HepG2 (cell line): ENCODE data around the gene PSRC1. TPM values are rescaled to one million over a fixed set of nuclear protein-coding genes. Genes with fewer than 3 reads are reported as not detected.

Source experiments
- ATF7 ChIP-seq, 2 experiments: fragments of 450-650 bp in 1 of 2; sonication (generic) in 1 of 2; formaldehyde crosslinking in 1 of 2; IDR thresholded peaks; 2 replicates each; pipeline versions ENCODE4 v1.4.0 to v1.6.1; 2016 to 2020; ENCODE audit warnings: antibody characterized with exemption in 1 of 2, mild to moderate bottlenecking in 1 of 2, missing genetic modification reagents in 1 of 2
- CHCHD3 ChIP-seq: sonication (generic); formaldehyde crosslinking; IDR thresholded peaks from 2 replicates; pipeline ENCODE4 v1.8.0; 2022; ENCODE audit warnings: mild to moderate bottlenecking, missing genetic modification reagents, moderate library complexity
- KDM5A ChIP-seq: fragments of 200-600 bp; sonication (generic); IDR thresholded peaks from 2 replicates; pipeline ENCODE4 v1.7.0; 2018; ENCODE audit warnings: antibody characterized with exemption, mild to moderate bottlenecking, low read length, borderline replicate concordance
- MTA3 ChIP-seq: sonication (generic); formaldehyde crosslinking; IDR thresholded peaks from 2 replicates; pipeline ENCODE4 v1.4.0; 2020; ENCODE audit warnings: missing genetic modification reagents
- POLR2A ChIP-seq, 2 experiments: IDR thresholded peaks; 2 replicates each; pipeline ENCODE4 v1.6.1; 2011; ENCODE audit warnings: low read depth in 2 of 2, low read length in 2 of 2, mild to moderate bottlenecking in 1 of 2, moderate library complexity in 1 of 2; ENCODE audit not compliant: insufficient read depth in 1 of 2
- RXRA ChIP-seq: sonication (generic); formaldehyde crosslinking; IDR thresholded peaks from 2 replicates; pipeline ENCODE4 v1.5.1; 2020; ENCODE audit warnings: missing genetic modification reagents
- ZNF431 ChIP-seq: sonication (generic); formaldehyde crosslinking; IDR thresholded peaks from 2 replicates; pipeline ENCODE4 v1.9.0; 2022; ENCODE audit warnings: missing genetic modification reagents, low read depth, mild to moderate bottlenecking, borderline replicate concordance
- ZNF607 ChIP-seq: sonication (generic); formaldehyde crosslinking; IDR thresholded peaks from 2 replicates; pipeline ENCODE4 v1.5.1; 2020; ENCODE audit warnings: missing genetic modification reagents, mild to moderate bottlenecking, borderline replicate concordance
- ZNF678 ChIP-seq: sonication (generic); formaldehyde crosslinking; IDR thresholded peaks from 2 replicates; pipeline ENCODE4 v1.4.0; 2020; ENCODE audit warnings: mild to moderate bottlenecking, missing genetic modification reagents
- ZNF761 ChIP-seq: sonication (generic); formaldehyde crosslinking; conservative IDR thresholded peaks from 2 replicates; pipeline ENCODE4 v1.4.0; 2020; ENCODE audit warnings: mild to moderate bottlenecking, missing genetic modification reagents
- ZSCAN9 ChIP-seq: IDR thresholded peaks from 2 replicates; pipeline ENCODE4 v1.6.1; 2016; ENCODE audit warnings: borderline replicate concordance
- polyA plus RNA-seq, 8 experiments: library from polyadenylated mRNA; depleted of rRNA in 3 of 8; stranded (reverse) in 7 of 8; unstranded in 1 of 8; fragments of >200 nt; fragmentation: Illumina TruSeq in 4 of 8; extraction: Trizol in 4 of 8; gene quantifications; 2 replicates each; pipeline versions ENCODE4 v1.2.1 to v1.2.3, GENCODE V29; 2011 to 2016; ENCODE audit warnings: low read depth in 4 of 8, missing spikeins in 1 of 8, mixed read lengths in 1 of 8; ENCODE audit not compliant: insufficient read depth in 1 of 8
- total RNA-seq, 5 experiments: library from RNA; depleted of rRNA; stranded (reverse); fragments of >200 nt; fragmentation: Illumina TruSeq; extraction: Trizol; gene quantifications; 2 replicates each; pipeline ENCODE4 v1.2.3, GENCODE V29; 2016; ENCODE audit warnings: low read depth in 1 of 5
- TF ChIP-seq, protein P1 (sequence below): sonication (generic); formaldehyde crosslinking; IDR thresholded peaks from 2 replicates; pipeline ENCODE4 v1.4.0; 2020; ENCODE audit warnings: missing genetic modification reagents, mild to moderate bottlenecking, borderline replicate concordance
- TF ChIP-seq, protein P2 (sequence below), 2 experiments: fragments of 450-650 bp in 1 of 2; sonication (generic) in 1 of 2; formaldehyde crosslinking; IDR thresholded peaks; 2 replicates each; pipeline versions ENCODE4 v1.5.0 to v1.8.0; 2020 to 2022; ENCODE audit warnings: mild to moderate bottlenecking in 1 of 2, missing genetic modification reagents in 1 of 2
- TF ChIP-seq, protein P3 (sequence below): sonication (generic); formaldehyde crosslinking; IDR thresholded peaks from 2 replicates; pipeline ENCODE4 v1.9.0; 2021; ENCODE audit warnings: missing genetic modification reagents, borderline replicate concordance
- TF ChIP-seq, protein P4 (sequence below): sonication (generic); formaldehyde crosslinking; IDR thresholded peaks from 2 replicates; pipeline ENCODE4 v1.4.0; 2020; ENCODE audit warnings: mild to moderate bottlenecking, missing genetic modification reagents, borderline replicate concordance
- TF ChIP-seq, protein P5 (sequence below): sonication (generic); formaldehyde crosslinking; IDR thresholded peaks from 2 replicates; pipeline ENCODE4 v1.5.0; 2020; ENCODE audit warnings: missing genetic modification reagents

The PSRC1 gene
- total and polyA plus RNA-seq, 2 of the 13 experiments (the other 11 are each of a cell fraction or from before 2014, with no cell fraction given), result 28.6 to 30.3 TPM

DNA sequence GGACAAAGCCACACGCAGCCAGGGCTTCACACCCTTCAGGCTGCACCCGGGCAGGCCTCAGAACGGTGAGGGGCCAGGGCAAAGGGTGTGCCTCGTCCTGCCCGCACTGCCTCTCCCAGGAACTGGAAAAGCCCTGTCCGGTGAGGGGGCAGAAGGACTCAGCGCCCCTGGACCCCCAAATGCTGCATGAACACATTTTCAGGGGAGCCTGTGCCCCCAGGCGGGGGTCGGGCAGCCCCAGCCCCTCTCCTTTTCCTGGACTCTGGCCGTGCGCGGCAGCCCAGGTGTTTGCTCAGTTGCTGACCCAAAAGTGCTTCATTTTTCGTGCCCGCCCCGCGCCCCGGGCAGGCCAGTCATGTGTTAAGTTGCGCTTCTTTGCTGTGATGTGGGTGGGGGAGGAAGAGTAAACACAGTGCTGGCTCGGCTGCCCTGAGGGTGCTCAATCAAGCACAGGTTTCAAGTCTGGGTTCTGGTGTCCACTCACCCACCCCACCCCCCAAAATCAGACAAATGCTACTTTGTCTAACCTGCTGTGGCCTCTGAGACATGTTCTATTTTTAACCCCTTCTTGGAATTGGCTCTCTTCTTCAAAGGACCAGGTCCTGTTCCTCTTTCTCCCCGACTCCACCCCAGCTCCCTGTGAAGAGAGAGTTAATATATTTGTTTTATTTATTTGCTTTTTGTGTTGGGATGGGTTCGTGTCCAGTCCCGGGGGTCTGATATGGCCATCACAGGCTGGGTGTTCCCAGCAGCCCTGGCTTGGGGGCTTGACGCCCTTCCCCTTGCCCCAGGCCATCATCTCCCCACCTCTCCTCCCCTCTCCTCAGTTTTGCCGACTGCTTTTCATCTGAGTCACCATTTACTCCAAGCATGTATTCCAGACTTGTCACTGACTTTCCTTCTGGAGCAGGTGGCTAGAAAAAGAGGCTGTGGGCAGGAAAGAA lies 8.1 kb downstream of the PSRC1 start (continued):
- TF ChIP-seq, protein P1, sequence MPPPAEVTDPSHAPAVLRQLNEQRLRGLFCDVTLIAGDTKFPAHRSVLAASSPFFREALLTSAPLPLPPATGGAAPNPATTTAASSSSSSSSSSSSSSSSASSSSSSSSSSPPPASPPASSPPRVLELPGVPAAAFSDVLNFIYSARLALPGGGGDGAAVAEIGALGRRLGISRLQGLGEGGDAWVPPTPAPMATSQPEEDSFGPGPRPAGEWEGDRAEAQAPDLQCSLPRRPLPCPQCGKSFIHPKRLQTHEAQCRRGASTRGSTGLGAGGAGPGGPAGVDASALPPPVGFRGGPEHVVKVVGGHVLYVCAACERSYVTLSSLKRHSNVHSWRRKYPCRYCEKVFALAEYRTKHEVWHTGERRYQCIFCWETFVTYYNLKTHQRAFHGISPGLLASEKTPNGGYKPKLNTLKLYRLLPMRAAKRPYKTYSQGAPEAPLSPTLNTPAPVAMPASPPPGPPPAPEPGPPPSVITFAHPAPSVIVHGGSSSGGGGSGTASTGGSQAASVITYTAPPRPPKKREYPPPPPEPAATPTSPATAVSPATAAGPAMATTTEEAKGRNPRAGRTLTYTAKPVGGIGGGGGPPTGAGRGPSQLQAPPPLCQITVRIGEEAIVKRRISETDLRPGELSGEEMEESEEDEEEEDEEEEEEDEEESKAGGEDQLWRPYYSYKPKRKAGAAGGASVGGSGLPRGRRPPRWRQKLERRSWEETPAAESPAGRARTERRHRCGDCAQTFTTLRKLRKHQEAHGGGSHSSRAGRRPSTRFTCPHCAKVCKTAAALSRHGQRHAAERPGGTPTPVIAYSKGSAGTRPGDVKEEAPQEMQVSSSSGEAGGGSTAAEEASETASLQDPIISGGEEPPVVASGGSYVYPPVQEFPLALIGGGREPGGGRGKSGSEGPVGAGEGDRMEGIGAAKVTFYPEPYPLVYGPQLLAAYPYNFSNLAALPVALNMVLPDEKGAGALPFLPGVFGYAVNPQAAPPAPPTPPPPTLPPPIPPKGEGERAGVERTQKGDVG (CRISPR knock-in tag), result no peak
- TF ChIP-seq ZNF678 (CRISPR knock-in tag), result no peak
- peak in 1 of 2 experiments; percentile 26; a peak in 1 of 4 replicates for TF ChIP-seq POLR2A (IDR thresholded peaks at IDR 0.05; ENCODE audit: insufficient read depth in 1 of 2, low read depth in 2 of 2, low read length in 2 of 2)
- peak; percentile 65; the same call in 1 of the 2 replicates for TF ChIP-seq ZSCAN9 (CRISPR knock-in tag)
- TF ChIP-seq KDM5A, result no peak
- TF ChIP-seq, protein P2, sequence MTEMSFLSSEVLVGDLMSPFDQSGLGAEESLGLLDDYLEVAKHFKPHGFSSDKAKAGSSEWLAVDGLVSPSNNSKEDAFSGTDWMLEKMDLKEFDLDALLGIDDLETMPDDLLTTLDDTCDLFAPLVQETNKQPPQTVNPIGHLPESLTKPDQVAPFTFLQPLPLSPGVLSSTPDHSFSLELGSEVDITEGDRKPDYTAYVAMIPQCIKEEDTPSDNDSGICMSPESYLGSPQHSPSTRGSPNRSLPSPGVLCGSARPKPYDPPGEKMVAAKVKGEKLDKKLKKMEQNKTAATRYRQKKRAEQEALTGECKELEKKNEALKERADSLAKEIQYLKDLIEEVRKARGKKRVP (CRISPR knock-in tag; IDR thresholded peaks at IDR 0.05), result no peak
- TF ChIP-seq ATF7 (IDR thresholded peaks at IDR 0.05), result no peak
- TF ChIP-seq ATF7 (CRISPR knock-in tag; IDR thresholded peaks at IDR 0.05), result no peak
- TF ChIP-seq MTA3 (CRISPR knock-in tag), result no peak
- TF ChIP-seq CHCHD3 (CRISPR knock-in tag), result no peak
- no peak for TF ChIP-seq ZNF761 (CRISPR knock-in tag)
- TF ChIP-seq ZNF431 (CRISPR knock-in tag), result no peak
- TF ChIP-seq, protein P3, sequence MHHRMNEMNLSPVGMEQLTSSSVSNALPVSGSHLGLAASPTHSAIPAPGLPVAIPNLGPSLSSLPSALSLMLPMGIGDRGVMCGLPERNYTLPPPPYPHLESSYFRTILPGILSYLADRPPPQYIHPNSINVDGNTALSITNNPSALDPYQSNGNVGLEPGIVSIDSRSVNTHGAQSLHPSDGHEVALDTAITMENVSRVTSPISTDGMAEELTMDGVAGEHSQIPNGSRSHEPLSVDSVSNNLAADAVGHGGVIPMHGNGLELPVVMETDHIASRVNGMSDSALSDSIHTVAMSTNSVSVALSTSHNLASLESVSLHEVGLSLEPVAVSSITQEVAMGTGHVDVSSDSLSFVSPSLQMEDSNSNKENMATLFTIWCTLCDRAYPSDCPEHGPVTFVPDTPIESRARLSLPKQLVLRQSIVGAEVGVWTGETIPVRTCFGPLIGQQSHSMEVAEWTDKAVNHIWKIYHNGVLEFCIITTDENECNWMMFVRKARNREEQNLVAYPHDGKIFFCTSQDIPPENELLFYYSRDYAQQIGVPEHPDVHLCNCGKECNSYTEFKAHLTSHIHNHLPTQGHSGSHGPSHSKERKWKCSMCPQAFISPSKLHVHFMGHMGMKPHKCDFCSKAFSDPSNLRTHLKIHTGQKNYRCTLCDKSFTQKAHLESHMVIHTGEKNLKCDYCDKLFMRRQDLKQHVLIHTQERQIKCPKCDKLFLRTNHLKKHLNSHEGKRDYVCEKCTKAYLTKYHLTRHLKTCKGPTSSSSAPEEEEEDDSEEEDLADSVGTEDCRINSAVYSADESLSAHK, result no peak
- TF ChIP-seq ZNF607, result peak; percentile 38; the same call in 1 of the 2 replicates
- peak; percentile 82 for TF ChIP-seq RXRA (CRISPR knock-in tag)
- TF ChIP-seq, protein P4, sequence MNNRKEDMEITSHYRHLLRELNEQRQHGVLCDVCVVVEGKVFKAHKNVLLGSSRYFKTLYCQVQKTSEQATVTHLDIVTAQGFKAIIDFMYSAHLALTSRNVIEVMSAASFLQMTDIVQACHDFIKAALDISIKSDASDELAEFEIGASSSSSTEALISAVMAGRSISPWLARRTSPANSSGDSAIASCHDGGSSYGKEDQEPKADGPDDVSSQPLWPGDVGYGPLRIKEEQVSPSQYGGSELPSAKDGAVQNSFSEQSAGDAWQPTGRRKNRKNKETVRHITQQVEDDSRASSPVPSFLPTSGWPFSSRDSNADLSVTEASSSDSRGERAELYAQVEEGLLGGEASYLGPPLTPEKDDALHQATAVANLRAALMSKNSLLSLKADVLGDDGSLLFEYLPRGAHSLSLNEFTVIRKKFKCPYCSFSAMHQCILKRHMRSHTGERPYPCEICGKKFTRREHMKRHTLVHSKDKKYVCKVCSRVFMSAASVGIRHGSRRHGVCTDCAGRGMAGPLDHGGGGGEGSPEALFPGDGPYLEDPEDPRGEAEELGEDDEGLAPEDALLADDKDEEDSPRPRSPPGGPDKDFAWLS, result no peak
- TF ChIP-seq, protein P5, sequence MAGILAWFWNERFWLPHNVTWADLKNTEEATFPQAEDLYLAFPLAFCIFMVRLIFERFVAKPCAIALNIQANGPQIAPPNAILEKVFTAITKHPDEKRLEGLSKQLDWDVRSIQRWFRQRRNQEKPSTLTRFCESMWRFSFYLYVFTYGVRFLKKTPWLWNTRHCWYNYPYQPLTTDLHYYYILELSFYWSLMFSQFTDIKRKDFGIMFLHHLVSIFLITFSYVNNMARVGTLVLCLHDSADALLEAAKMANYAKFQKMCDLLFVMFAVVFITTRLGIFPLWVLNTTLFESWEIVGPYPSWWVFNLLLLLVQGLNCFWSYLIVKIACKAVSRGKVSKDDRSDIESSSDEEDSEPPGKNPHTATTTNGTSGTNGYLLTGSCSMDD (CRISPR knock-in tag), result no peak
